MM.1S (cell line): ENCODE data around the gene SNX25.
A peak's percentile ranks its signal among the peaks of the same experiment; 100 is the strongest.
"Not testable (repeated sequence)": the region's sequence is repeated elsewhere in the genome, so short reads cannot be mapped to it uniquely, and the experiment has no call there.

Experiments used
- DNase-seq: peaks from one replicate; pipeline ENCODE4 v3.0.0-alpha.2; 2015
- H2AFZ ChIP-seq: fragments of 300-600 bp; sonication (generic); 2 replicates; pipeline ENCODE4 v1.6.0; 2016; ENCODE audit warnings: antibody characterized with exemption, low read length
- H3F3A ChIP-seq: fragments of 300-600 bp; sonication (generic); 2 replicates; pipeline ENCODE4 v1.6.1; 2016; ENCODE audit warnings: mild to moderate bottlenecking, antibody characterized with exemption, low read length, moderate library complexity, mixed read lengths; ENCODE audit not compliant: insufficient read depth
- H3K27ac ChIP-seq: fragments of 300-600 bp; sonication (generic); 2 replicates; pipeline ENCODE4 v1.5.1; 2016; ENCODE audit warnings: mild to moderate bottlenecking, low read length
- H3K27me3 ChIP-seq: fragments of 300-600 bp; sonication (generic); replicated peaks from 2 replicates; pipeline ENCODE4 v1.6.0; 2016; ENCODE audit warnings: low read length; ENCODE audit not compliant: insufficient read depth
- H3K36me3 ChIP-seq: fragments of 300-600 bp; sonication (generic); replicated peaks from 2 replicates; pipeline ENCODE4 v1.6.1; 2016; ENCODE audit warnings: mild to moderate bottlenecking, low read length, mixed read lengths; ENCODE audit not compliant: insufficient read depth
- H3K4me1 ChIP-seq: fragments of 300-600 bp; sonication (generic); 2 replicates; pipeline ENCODE4 v1.6.1; 2016; ENCODE audit warnings: low read length, mixed read lengths
- H3K4me2 ChIP-seq: fragments of 300-600 bp; sonication (generic); 2 replicates; pipeline ENCODE4 v1.6.0; 2016; ENCODE audit warnings: low read depth, low read length
- H3K4me3 ChIP-seq: fragments of 300-600 bp; sonication (generic); 2 replicates; pipeline ENCODE4 v1.5.1; 2016; ENCODE audit warnings: low read length, mixed read lengths
- H3K79me2 ChIP-seq: fragments of 300-600 bp; sonication (generic); 2 replicates; pipeline ENCODE4 v1.6.1; 2016; ENCODE audit warnings: mixed run types, low read length, mixed read lengths
- H3K9ac ChIP-seq: fragments of 300-600 bp; sonication (generic); 2 replicates; pipeline ENCODE4 v1.6.1; 2016; ENCODE audit warnings: low read length, mixed read lengths
- H3K9me2 ChIP-seq: fragments of 300-600 bp; sonication (generic); replicated peaks from 2 replicates; pipeline ENCODE4 v1.6.1; 2016; ENCODE audit warnings: mild to moderate bottlenecking, low read length, mixed read lengths; ENCODE audit not compliant: insufficient read depth
- H3K9me3 ChIP-seq: fragments of 300-600 bp; sonication (generic); replicated peaks from 2 replicates; pipeline ENCODE4 v1.6.1; 2016; ENCODE audit warnings: mild to moderate bottlenecking, low read length, mixed read lengths; ENCODE audit not compliant: insufficient read depth
- H4K20me1 ChIP-seq: fragments of 300-600 bp; sonication (generic); 2 replicates; pipeline ENCODE4 v1.6.1; 2016; ENCODE audit warnings: mild to moderate bottlenecking, low read length, moderate library complexity, mixed read lengths; ENCODE audit not compliant: insufficient read depth
- CTCF ChIP-seq: fragments of 300-600 bp; sonication (generic); IDR thresholded peaks from 2 replicates; pipeline ENCODE4 v1.5.1; 2016; ENCODE audit warnings: antibody characterized with exemption, low read length, mixed read lengths
- EZH2 ChIP-seq: fragments of 300-600 bp; sonication (generic); optimal IDR thresholded peaks from 2 replicates; pipeline ENCODE3; 2017; ENCODE audit warnings: low read depth, mild to moderate bottlenecking, antibody characterized with exemption, low read length, mixed read lengths
- EZH2phosphoT487 ChIP-seq: fragments of 300-600 bp; sonication (generic); IDR thresholded peaks from 2 replicates; pipeline ENCODE4 v1.6.1; 2018; ENCODE audit warnings: antibody characterized with exemption, low read length

SNX25 gene

DNA sequence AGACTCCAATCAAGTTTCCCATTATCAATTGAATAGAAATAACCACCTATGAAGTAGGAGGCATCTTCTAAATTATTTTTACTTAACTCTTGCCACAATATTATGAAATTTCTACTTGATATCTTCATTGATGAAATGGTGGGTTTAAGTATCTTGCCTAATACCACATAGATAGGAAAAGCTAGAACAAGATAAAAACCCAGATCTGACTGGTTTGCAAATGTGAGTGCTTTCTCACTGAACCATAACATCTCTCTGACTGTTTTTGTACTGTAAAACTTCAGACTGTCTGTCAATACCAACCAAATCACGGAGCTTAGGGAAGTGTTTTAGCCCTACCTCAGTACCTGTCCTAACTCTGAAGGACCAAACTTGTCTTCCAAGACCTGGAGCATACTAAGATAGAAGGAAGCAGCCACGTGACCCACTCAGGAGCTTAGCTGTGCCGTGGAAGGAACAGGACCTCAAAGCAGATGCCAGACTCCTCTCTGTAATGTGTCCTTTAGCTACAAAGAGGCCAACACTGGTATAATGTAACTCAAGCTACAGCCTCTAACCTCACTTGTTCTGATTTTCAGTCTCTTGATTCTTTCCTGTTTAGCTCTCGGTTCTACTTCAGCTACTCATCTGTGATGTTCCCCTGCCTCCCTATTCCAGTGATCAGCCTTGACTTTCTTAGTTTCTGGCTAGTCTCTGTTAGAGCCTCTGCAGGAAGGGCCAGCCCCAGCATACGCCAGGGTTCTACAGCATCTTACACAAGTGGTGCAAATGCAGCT is 101.9 kb downstream of the SNX25 start:
- no peak overlapping the region for H2AFZ ChIP-seq
- peak overlapping the region; percentile 98 for H3K27ac ChIP-seq
- peak overlapping the region; percentile 58; the same call in 1 of the 2 replicates for H3K9ac ChIP-seq
- peaks cover 4% of the 10 kb centered on the region; the same call in 1 of the 2 replicates for H3K36me3 ChIP-seq
- H3K4me1 ChIP-seq, result peaks cover 60% of the 10 kb centered on the region
- peak overlapping the region; percentile 55 for H3K4me2 ChIP-seq
- TF ChIP-seq EZH2phosphoT487, result no peak
- no peak for TF ChIP-seq CTCF
- TF ChIP-seq EZH2, result no peak
- H3K79me2 ChIP-seq, result peaks cover 44% of the 10 kb centered on the region
- H3F3A ChIP-seq, result peaks cover 46% of the 10 kb centered on the region
- H4K20me1 ChIP-seq, result no peaks in the 10 kb centered on the region
- peak; percentile 39 for DNase-seq
- no peaks in the 10 kb centered on the region for H3K9me3 ChIP-seq
- H3K27me3 ChIP-seq, result no peaks in the 10 kb centered on the region
- no peaks in the 10 kb centered on the region for H3K9me2 ChIP-seq
- no peak overlapping the region for H3K4me3 ChIP-seq

- TF ChIP-seq EZH2 (no peak), EZH2phosphoT487 (no peak), CTCF (no peak)
- Histone ChIP-seq H3K9ac (no peak overlapping the region), H3K79me2 (peaks cover 36% of the 10 kb centered on the region), H3K4me1 (peaks cover 46% of the 10 kb centered on the region), H2AFZ (no peak overlapping the region), H3K4me2 (no peak overlapping the region), H3K9me2 (no peaks in the 10 kb centered on the region), H3K27me3 (no peaks in the 10 kb centered on the region), H4K20me1 (no peaks in the 10 kb centered on the region), H3F3A (peaks cover 34% of the 10 kb centered on the region), H3K9me3 (no peaks in the 10 kb centered on the region), H3K36me3 (peaks cover 7% of the 10 kb centered on the region; the same call in 1 of the 2 replicates), H3K4me3 (no peak overlapping the region), H3K27ac (no peak overlapping the region)
- DNase-seq, result no peak
Observed at GRCh38 chr4:185312699-185313098, 103.3 kb downstream of the SNX25 start.

- DNase-seq, H4K20me1 ChIP-seq, H3K9me3 ChIP-seq, H3F3A ChIP-seq, H3K27me3 ChIP-seq, H3K9ac ChIP-seq, H3K4me3 ChIP-seq, H2AFZ ChIP-seq, H3K4me2 ChIP-seq, H3K27ac ChIP-seq, H3K9me2 ChIP-seq: not testable (repeated sequence)
- H3K79me2 ChIP-seq, result peaks cover 24% of the 10 kb centered on the region; the same call in 1 of the 2 replicates
- H3K36me3 ChIP-seq, result peaks cover 12% of the 10 kb centered on the region; the same call in 1 of the 2 replicates
- peaks cover 12% of the 10 kb centered on the region for H3K4me1 ChIP-seq
Observed at GRCh38 chr4:185317462-185317861, 108.1 kb downstream of the SNX25 start.

GRCh38 chr4:185317880-185318279 is 108.5 kb downstream of the SNX25 start:
- TF ChIP-seq CTCF, result 0 out of 2 replicates have a peak, but pooled peaks have one; percentile 6
- TF ChIP-seq EZH2phosphoT487, result no peak
- no peak for TF ChIP-seq EZH2
- Histone ChIP-seq H3F3A (0 out of 2 replicates have a peak, but pooled peaks cover 8% of the 10 kb centered on the region), H3K27ac (peak overlapping the region; percentile 32; the same call in 1 of the 2 replicates), H3K9ac (no peak overlapping the region; the same call in 1 of the 2 replicates), H3K36me3 (peaks cover 12% of the 10 kb centered on the region; the same call in 1 of the 2 replicates), H3K79me2 (peaks cover 22% of the 10 kb centered on the region; the same call in 1 of the 2 replicates), H3K4me2 (peak overlapping the region; percentile 52), H4K20me1 (no peaks in the 10 kb centered on the region), H3K27me3 (no peaks in the 10 kb centered on the region), H3K4me1 (peaks cover 12% of the 10 kb centered on the region), H3K4me3 (no peak overlapping the region), H3K9me3 (no peaks in the 10 kb centered on the region), H2AFZ (no peak overlapping the region), H3K9me2 (no peaks in the 10 kb centered on the region)
- no peak for DNase-seq
